Thymus (tissue), 11 donors: ENCODE measurements around the gene TBC1D10A. TPM values are rescaled to one million over a fixed set of nuclear protein-coding genes. Genes with fewer than 3 reads are reported as not detected.

Source experiments
- DNase-seq, 9 donors: peaks; one replicate each; pipeline ENCODE4 v3.0.0-alpha.2; 2013; ENCODE audit warnings: low spot score in 9 of 9, low read depth in 6 of 9, missing footprints in 1 of 9
- H3K27ac ChIP-seq, 2 donors: one replicate each; pipeline ENCODE4 v1.5.1; 2013; ENCODE audit warnings: control low read depth in 1 of 2, low read depth in 1 of 2, low read length in 1 of 2, mild to moderate bottlenecking in 1 of 2, moderate library complexity in 1 of 2
- H3K27me3 ChIP-seq, 2 donors: one replicate each; pipeline ENCODE4 v1.5.1; 2013; ENCODE audit warnings: low read length in 1 of 2; ENCODE audit not compliant: control insufficient read depth in 2 of 2, insufficient read depth in 1 of 2
- H3K36me3 ChIP-seq, 2 donors: one replicate each; pipeline ENCODE4 v1.5.1; 2013; ENCODE audit warnings: low read length in 1 of 2, mild to moderate bottlenecking in 1 of 2, moderate library complexity in 1 of 2; ENCODE audit not compliant: control insufficient read depth in 2 of 2, insufficient read depth in 2 of 2
- H3K4me1 ChIP-seq, 2 donors: one replicate each; pipeline ENCODE4 v1.5.1; 2013; ENCODE audit warnings: low read length in 2 of 2; ENCODE audit not compliant: control insufficient read depth in 2 of 2, insufficient read depth in 2 of 2
- H3K4me3 ChIP-seq, 2 donors: one replicate each; pipeline ENCODE4 v1.5.1; 2013; ENCODE audit warnings: low read length in 2 of 2, control low read depth in 1 of 2, mild to moderate bottlenecking in 1 of 2
- H3K9me3 ChIP-seq, 2 donors: one replicate each; pipeline ENCODE4 v1.5.1; 2013; ENCODE audit warnings: low read length in 1 of 2, mild to moderate bottlenecking in 1 of 2; ENCODE audit not compliant: control insufficient read depth in 2 of 2, insufficient read depth in 1 of 2
- WGBS: extraction: QIAGEN DNeasy Blood & Tissue Kit; methylation state at CpG from one replicate; pipeline ENCODE4 v1.1.7; 2013; 5-methylcytosine and 5-hydroxymethylcytosine counted together
- polyA plus RNA-seq: library from polyadenylated mRNA; stranded (reverse); fragments of 200-250 nt; gene quantifications from one replicate; pipeline ENCODE4 v1.2.3, GENCODE V29; 2013
- total RNA-seq: library from RNA; stranded (reverse); fragments of 120-200 nt; gene quantifications from one replicate; pipeline ENCODE4 v1.2.4, GENCODE V29; 2013
- donor health status: healthy.

TBC1D10A gene
- total and polyA plus RNA-seq, 2 donors: 25.6 to 39.0 TPM

- H3K4me3 ChIP-seq: no peak overlapping the region
- H3K27ac ChIP-seq: no peak overlapping the region
- no peaks in the 10 kb centered on the region for H3K36me3 ChIP-seq
- 98% methylated on average over 5 of the region's 5 CpGs for WGBS
- no peaks in the 10 kb centered on the region for H3K27me3 ChIP-seq
- H3K9me3 ChIP-seq: no peaks in the 10 kb centered on the region
- DNase-seq: no peak
- H3K4me1 ChIP-seq: peaks cover 16 to 29% of the 10 kb centered on the region in 2 donors
These were observed 46.8 kb downstream of the TBC1D10A start for GRCh38 chr22:30279932-30280331.

GRCh38 chr22:30279046-30279788 lies 47.5 kb downstream of the TBC1D10A start:
- WGBS: 89% methylated on average over 16 of the region's 16 CpGs

GRCh38 chr22:30277547-30278344 lies 49.0 kb downstream of the TBC1D10A start:
- Histone ChIP-seq H3K4me3 (no peak overlapping the region), H3K27me3 (no peaks in the 10 kb centered on the region), H3K4me1 (peaks cover 16 to 29% of the 10 kb centered on the region in 2 donors), H3K27ac (no peak overlapping the region), H3K9me3 (no peaks in the 10 kb centered on the region), H3K36me3 (no peaks in the 10 kb centered on the region)
- WGBS: 75% methylated on average over 14 of the region's 14 CpGs
- DNase-seq: no peak

More at GRCh38 chr22:30279046-30279788, 47.5 kb downstream of the TBC1D10A start:
- Histone ChIP-seq H3K4me1 (peaks cover 16 to 33% of the 10 kb centered on the region in 2 donors), H3K27ac (no peak overlapping the region), H3K9me3 (no peaks in the 10 kb centered on the region), H3K27me3 (no peaks in the 10 kb centered on the region), H3K36me3 (no peaks in the 10 kb centered on the region), H3K4me3 (no peak overlapping the region)
- no peak for DNase-seq

- H3K4me1 ChIP-seq: peaks cover 12 to 23% of the 10 kb centered on the region in 2 donors
- H3K4me3 ChIP-seq: no peak overlapping the region
- WGBS: 33% methylated on average over 8 of the region's 8 CpGs
- no peaks in the 10 kb centered on the region for H3K36me3 ChIP-seq
- no peak overlapping the region for H3K27ac ChIP-seq
- no peaks in the 10 kb centered on the region for H3K9me3 ChIP-seq
- H3K27me3 ChIP-seq: no peaks in the 10 kb centered on the region
- DNase-seq: no peak
These were observed 50.7 kb downstream of the TBC1D10A start for GRCh38 chr22:30276039-30276438.

GRCh38 chr22:30275625-30276024 lies 51.1 kb downstream of the TBC1D10A start:
- H3K27ac ChIP-seq: no peak overlapping the region
- no peak overlapping the region for H3K4me3 ChIP-seq
- H3K36me3 ChIP-seq: peaks cover 0 to 4% of the 10 kb centered on the region in 2 donors
- H3K9me3 ChIP-seq: no peaks in the 10 kb centered on the region
- DNase-seq: no peak
- H3K4me1 ChIP-seq: peaks cover 12 to 23% of the 10 kb centered on the region in 2 donors
- no peaks in the 10 kb centered on the region for H3K27me3 ChIP-seq
- 67% methylated on average over 8 of the region's 8 CpGs for WGBS

DNA sequence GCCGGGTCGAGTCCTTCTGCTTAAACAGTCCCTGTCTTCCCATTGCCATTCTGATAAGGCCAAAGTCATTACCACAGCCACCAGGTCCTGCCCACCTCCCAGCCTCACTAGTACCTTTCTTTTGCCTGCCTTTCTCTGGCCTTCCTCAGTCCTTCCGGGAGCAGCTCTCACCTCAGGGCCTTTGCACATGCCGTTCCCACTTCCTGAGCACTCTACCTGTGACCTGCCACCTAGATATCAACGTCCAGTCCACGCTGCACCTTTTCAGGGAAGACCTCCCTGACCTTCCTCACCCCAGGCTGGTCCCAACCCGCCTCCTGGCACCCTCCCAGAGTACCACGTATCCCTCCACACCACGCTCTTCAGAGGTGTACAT lies 52.3 kb downstream of the TBC1D10A start:
- H3K4me1 ChIP-seq: peaks cover 12 to 23% of the 10 kb centered on the region in 2 donors

DNA sequence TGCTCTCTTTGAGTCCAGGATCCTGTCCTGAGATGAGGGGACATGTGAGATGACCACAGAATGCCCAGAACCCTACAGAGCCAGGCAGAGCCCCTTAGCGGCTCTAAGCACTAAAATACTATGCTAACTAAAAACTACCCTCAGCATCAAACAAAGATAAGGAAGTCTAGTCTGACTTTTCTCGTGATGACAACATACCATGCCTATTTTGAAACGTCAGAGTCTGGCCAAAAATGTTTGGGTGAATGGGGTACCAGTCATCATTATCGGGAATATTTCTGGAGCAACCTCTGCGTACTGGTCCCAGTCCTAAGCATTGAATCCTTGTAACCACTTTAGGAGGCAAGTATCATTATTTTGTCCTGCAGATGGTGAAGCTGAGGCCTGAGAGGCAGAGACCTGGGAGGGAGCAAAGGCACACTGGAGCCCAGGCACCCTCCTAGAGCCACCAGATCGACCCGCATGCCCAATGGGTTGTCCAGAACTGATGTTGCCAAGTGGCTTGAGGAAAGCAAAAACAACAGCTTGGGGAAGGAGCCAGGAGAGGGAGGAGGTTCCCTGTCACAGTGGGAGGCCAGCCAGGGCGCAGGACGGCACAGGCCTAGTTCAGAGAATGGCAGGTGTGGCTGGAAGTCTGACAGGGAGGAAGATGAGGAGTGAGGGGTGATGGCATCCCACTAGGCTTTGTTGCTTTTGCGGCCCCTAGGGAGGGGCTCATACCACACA lies 52.9 kb downstream of the TBC1D10A start:
- no peaks in the 10 kb centered on the region for H3K9me3 ChIP-seq
- H3K27ac ChIP-seq: no peak overlapping the region
- no peaks in the 10 kb centered on the region for H3K27me3 ChIP-seq
- 81% methylated on average over 10 of the region's 10 CpGs for WGBS
- H3K4me1 ChIP-seq: peaks cover 12 to 23% of the 10 kb centered on the region in 2 donors
- peaks cover 0 to 4% of the 10 kb centered on the region in 2 donors for H3K36me3 ChIP-seq
- no peak overlapping the region for H3K4me3 ChIP-seq
- no peak for DNase-seq

More for the DNA sequence above, 52.3 kb downstream of the TBC1D10A start:
- no peak overlapping the region for H3K4me3 ChIP-seq
- H3K36me3 ChIP-seq: peaks cover 0 to 4% of the 10 kb centered on the region in 2 donors
- no peak overlapping the region for H3K27ac ChIP-seq
- no peaks in the 10 kb centered on the region for H3K9me3 ChIP-seq
- 96% methylated on average over 9 of the region's 9 CpGs for WGBS
- H3K27me3 ChIP-seq: no peaks in the 10 kb centered on the region
- DNase-seq: no peak

GRCh38 chr22:30272781-30273601 lies 53.8 kb downstream of the TBC1D10A start:
- no peak for DNase-seq
- WGBS: 94% methylated on average over 16 of the region's 16 CpGs
- H3K4me1 ChIP-seq: peaks cover 12 to 27% of the 10 kb centered on the region in 2 donors
- no peaks in the 10 kb centered on the region for H3K27me3 ChIP-seq
- H3K27ac ChIP-seq: no peak overlapping the region
- H3K36me3 ChIP-seq: peaks cover 0 to 4% of the 10 kb centered on the region in 2 donors
- H3K9me3 ChIP-seq: no peaks in the 10 kb centered on the region
- H3K4me3 ChIP-seq: no peak overlapping the region
